Measurements from ENCODE around the gene SHISA4.
A peak's percentile ranks its signal among the peaks of the same experiment; 100 is the strongest.

Gene SHISA4

GRCh38 chr1:201918343-201918742 lies 29.6 kb downstream of the SHISA4 start:
- H3K4me1 ChIP-seq (ENCODE audit: control insufficient read depth in 5 of 5, insufficient read depth in 5 of 5, low read length in 5 of 5): peaks cover 11 to 43% (median 36%) of the 10 kb centered on the region in 5 donors
- no peaks in the 10 kb centered on the region for H3K9me3 ChIP-seq (ENCODE audit: control insufficient read depth in 5 of 5, low read length in 5 of 5)
- no peaks in the 10 kb centered on the region for H3K27me3 ChIP-seq (ENCODE audit: control insufficient read depth in 5 of 5, insufficient read depth in 4 of 5, low read length in 5 of 5)
- H3K36me3 ChIP-seq (ENCODE audit: control insufficient read depth in 5 of 5, insufficient read depth in 5 of 5, low read length in 5 of 5): no peaks in the 10 kb centered on the region
- no peak overlapping the region for H3K4me3 ChIP-seq (ENCODE audit: low read depth in 1 of 5, low read length in 5 of 5)
- peak overlapping the region in 1 of 5 donors; percentile 21 for H3K9ac ChIP-seq (ENCODE audit: low read length in 5 of 5)
- no peak overlapping the region for H3K27ac ChIP-seq (ENCODE audit: low read depth, low read length)

DNA sequence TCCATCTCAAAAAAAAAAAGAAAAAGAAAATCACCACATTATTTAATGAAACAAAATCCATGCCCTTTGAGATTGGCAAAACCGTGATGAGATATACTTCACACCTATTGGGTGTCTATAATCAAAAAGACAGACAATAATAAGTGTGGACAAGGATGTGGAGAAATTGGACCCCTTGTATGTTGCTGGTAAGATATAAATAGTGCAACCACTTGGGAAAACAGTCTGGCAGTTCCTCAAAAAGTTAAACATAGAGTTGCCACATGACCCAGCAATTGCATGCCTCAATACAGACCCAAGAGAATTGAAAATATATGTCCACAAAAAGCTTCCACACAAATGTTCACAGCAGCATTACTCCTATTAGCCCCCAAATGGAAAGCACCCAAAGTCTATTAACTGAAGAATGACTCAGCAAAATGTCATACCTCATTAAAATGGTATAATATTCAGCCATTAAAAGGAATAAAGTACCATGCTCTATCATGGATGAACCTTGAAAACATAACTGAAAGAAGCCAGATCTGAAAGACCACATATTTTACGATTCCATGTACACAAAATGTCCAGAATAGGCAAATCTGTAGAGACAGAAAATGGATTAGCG lies 33.4 kb downstream of the SHISA4 start:
- Histone ChIP-seq H3K4me1 (ENCODE audit: control insufficient read depth in 5 of 5, insufficient read depth in 5 of 5, low read length in 5 of 5) (peaks cover 7 to 27% (median 21%) of the 10 kb centered on the region in 5 donors), H3K27me3 (ENCODE audit: control insufficient read depth in 5 of 5, insufficient read depth in 4 of 5, low read length in 5 of 5) (no peaks in the 10 kb centered on the region), H3K9me3 (ENCODE audit: control insufficient read depth in 5 of 5, low read length in 5 of 5) (no peaks in the 10 kb centered on the region), H3K36me3 (ENCODE audit: control insufficient read depth in 5 of 5, insufficient read depth in 5 of 5, low read length in 5 of 5) (no peaks in the 10 kb centered on the region), H3K27ac (ENCODE audit: low read depth, low read length) (no peak overlapping the region), H3K4me3 (ENCODE audit: low read depth in 1 of 5, low read length in 5 of 5) (no peak overlapping the region), H3K9ac (ENCODE audit: low read length in 5 of 5) (no peak overlapping the region)

DNA sequence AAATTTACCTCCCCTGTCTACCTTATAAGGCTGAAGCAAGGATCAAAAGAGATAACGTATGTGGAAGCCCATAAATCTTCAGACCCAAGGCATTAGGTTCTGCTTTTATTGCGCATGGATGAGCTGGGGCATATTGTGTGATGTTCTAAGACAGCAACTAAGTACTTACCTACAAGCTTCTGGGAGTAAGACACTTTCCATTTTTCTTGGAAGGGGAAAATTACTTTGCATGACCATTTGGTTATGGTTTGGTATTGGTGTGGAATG lies 36.5 kb downstream of the SHISA4 start:
- no peaks in the 10 kb centered on the region for H3K36me3 ChIP-seq (ENCODE audit: control insufficient read depth in 5 of 5, insufficient read depth in 5 of 5, low read length in 5 of 5)
- no peak overlapping the region for H3K9ac ChIP-seq (ENCODE audit: low read length in 5 of 5)
- H3K27me3 ChIP-seq (ENCODE audit: control insufficient read depth in 5 of 5, insufficient read depth in 4 of 5, low read length in 5 of 5): no peaks in the 10 kb centered on the region
- H3K9me3 ChIP-seq (ENCODE audit: control insufficient read depth in 5 of 5, low read length in 5 of 5): no peaks in the 10 kb centered on the region
- H3K4me1 ChIP-seq (ENCODE audit: control insufficient read depth in 5 of 5, insufficient read depth in 5 of 5, low read length in 5 of 5): peaks cover 0 to 11% (median 6%) of the 10 kb centered on the region in 5 donors
- no peak overlapping the region for H3K4me3 ChIP-seq (ENCODE audit: low read depth in 1 of 5, low read length in 5 of 5)
- no peak overlapping the region for H3K27ac ChIP-seq (ENCODE audit: low read depth, low read length)

- peaks cover 0 to 3% (median 0%) of the 10 kb centered on the region in 5 donors for H3K36me3 ChIP-seq (ENCODE audit: control insufficient read depth in 5 of 5, insufficient read depth in 5 of 5, low read length in 5 of 5)
- H3K4me3 ChIP-seq (ENCODE audit: low read depth in 1 of 5, low read length in 5 of 5): no peak overlapping the region
- H3K27ac ChIP-seq (ENCODE audit: low read depth, low read length): no peak overlapping the region
- peaks cover 0 to 11% (median 6%) of the 10 kb centered on the region in 5 donors for H3K4me1 ChIP-seq (ENCODE audit: control insufficient read depth in 5 of 5, insufficient read depth in 5 of 5, low read length in 5 of 5)
- no peaks in the 10 kb centered on the region for H3K9me3 ChIP-seq (ENCODE audit: control insufficient read depth in 5 of 5, low read length in 5 of 5)
- H3K27me3 ChIP-seq (ENCODE audit: control insufficient read depth in 5 of 5, insufficient read depth in 4 of 5, low read length in 5 of 5): no peaks in the 10 kb centered on the region
- no peak overlapping the region for H3K9ac ChIP-seq (ENCODE audit: low read length in 5 of 5)
These were observed 37.4 kb downstream of the SHISA4 start for GRCh38 chr1:201925981-201926645.

GRCh38 chr1:201928266-201928665 lies 39.6 kb downstream of the SHISA4 start:
- Histone ChIP-seq H3K9me3 (ENCODE audit: control insufficient read depth in 5 of 5, low read length in 5 of 5) (no peaks in the 10 kb centered on the region), H3K4me1 (ENCODE audit: control insufficient read depth in 5 of 5, insufficient read depth in 5 of 5, low read length in 5 of 5) (peaks cover 0 to 11% (median 6%) of the 10 kb centered on the region in 5 donors), H3K36me3 (ENCODE audit: control insufficient read depth in 5 of 5, insufficient read depth in 5 of 5, low read length in 5 of 5) (peaks cover 0 to 3% (median 0%) of the 10 kb centered on the region in 5 donors), H3K27ac (ENCODE audit: low read depth, low read length) (no peak overlapping the region), H3K4me3 (ENCODE audit: low read depth in 1 of 5, low read length in 5 of 5) (no peak overlapping the region), H3K9ac (ENCODE audit: low read length in 5 of 5) (no peak overlapping the region), H3K27me3 (ENCODE audit: control insufficient read depth in 5 of 5, insufficient read depth in 4 of 5, low read length in 5 of 5) (no peaks in the 10 kb centered on the region)

DNA sequence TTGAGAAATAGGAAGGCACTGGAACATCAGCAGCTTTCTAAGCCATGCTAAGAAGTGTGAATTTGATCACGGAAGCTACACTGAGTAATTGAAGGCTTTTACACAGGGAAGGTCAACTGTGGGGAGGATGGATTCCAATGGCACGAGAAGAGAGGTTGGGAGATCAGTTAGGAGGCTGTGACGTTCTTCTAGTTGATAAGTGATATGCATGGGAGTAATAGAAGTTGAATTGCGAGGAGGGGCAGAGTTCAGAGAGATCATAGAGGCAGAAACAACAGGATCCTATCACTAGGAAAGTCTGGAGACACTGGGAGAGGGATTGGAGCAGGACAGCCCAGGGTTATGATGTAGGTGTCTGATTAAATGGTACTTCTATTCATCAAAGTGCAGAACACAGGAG lies 41.4 kb downstream of the SHISA4 start:
- Histone ChIP-seq H3K27ac (ENCODE audit: low read depth, low read length) (no peak overlapping the region), H3K27me3 (ENCODE audit: control insufficient read depth in 5 of 5, insufficient read depth in 4 of 5, low read length in 5 of 5) (peaks cover 0 to 3% (median 0%) of the 10 kb centered on the region in 5 donors), H3K4me1 (ENCODE audit: control insufficient read depth in 5 of 5, insufficient read depth in 5 of 5, low read length in 5 of 5) (peaks cover 0 to 9% (median 6%) of the 10 kb centered on the region in 5 donors), H3K9me3 (ENCODE audit: control insufficient read depth in 5 of 5, low read length in 5 of 5) (no peaks in the 10 kb centered on the region), H3K4me3 (ENCODE audit: low read depth in 1 of 5, low read length in 5 of 5) (no peak overlapping the region), H3K9ac (ENCODE audit: low read length in 5 of 5) (no peak overlapping the region), H3K36me3 (ENCODE audit: control insufficient read depth in 5 of 5, insufficient read depth in 5 of 5, low read length in 5 of 5) (peaks cover 0 to 3% (median 0%) of the 10 kb centered on the region in 5 donors)

DNA sequence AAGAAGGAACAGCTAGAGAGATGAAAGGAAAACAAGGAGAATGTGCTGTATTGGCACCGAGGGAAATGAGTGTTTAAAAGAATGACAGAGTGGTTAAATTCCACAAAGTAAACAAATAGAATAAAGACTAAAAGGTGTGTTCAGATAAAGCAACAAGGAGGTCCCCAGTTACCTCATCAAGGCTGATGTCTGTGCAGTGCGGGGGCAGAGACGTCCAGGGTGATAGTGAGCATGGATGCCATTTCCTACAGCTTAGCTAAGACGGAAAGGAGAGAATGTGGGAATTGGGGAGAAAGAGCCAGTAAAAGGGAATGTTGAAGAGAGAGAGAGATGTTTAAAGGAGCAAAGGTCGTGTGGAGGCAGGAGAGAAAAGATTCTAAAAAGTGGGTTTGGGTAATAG lies 42.1 kb downstream of the SHISA4 start:
- Histone ChIP-seq H3K9ac (ENCODE audit: low read length in 5 of 5) (no peak overlapping the region), H3K27ac (ENCODE audit: low read depth, low read length) (no peak overlapping the region), H3K27me3 (ENCODE audit: control insufficient read depth in 5 of 5, insufficient read depth in 4 of 5, low read length in 5 of 5) (peaks cover 0 to 3% (median 0%) of the 10 kb centered on the region in 5 donors), H3K9me3 (ENCODE audit: control insufficient read depth in 5 of 5, low read length in 5 of 5) (no peaks in the 10 kb centered on the region), H3K4me1 (ENCODE audit: control insufficient read depth in 5 of 5, insufficient read depth in 5 of 5, low read length in 5 of 5) (peaks cover 0 to 6% (median 5%) of the 10 kb centered on the region in 5 donors), H3K36me3 (ENCODE audit: control insufficient read depth in 5 of 5, insufficient read depth in 5 of 5, low read length in 5 of 5) (peaks cover 0 to 3% (median 0%) of the 10 kb centered on the region in 5 donors), H3K4me3 (ENCODE audit: low read depth in 1 of 5, low read length in 5 of 5) (no peak overlapping the region)

- Histone ChIP-seq H3K27ac (ENCODE audit: low read depth, low read length) (no peak overlapping the region), H3K4me3 (ENCODE audit: low read depth in 1 of 5, low read length in 5 of 5) (no peak overlapping the region)
These were observed 45.2 kb downstream of the SHISA4 start for GRCh38 chr1:201933840-201934430.

DNA sequence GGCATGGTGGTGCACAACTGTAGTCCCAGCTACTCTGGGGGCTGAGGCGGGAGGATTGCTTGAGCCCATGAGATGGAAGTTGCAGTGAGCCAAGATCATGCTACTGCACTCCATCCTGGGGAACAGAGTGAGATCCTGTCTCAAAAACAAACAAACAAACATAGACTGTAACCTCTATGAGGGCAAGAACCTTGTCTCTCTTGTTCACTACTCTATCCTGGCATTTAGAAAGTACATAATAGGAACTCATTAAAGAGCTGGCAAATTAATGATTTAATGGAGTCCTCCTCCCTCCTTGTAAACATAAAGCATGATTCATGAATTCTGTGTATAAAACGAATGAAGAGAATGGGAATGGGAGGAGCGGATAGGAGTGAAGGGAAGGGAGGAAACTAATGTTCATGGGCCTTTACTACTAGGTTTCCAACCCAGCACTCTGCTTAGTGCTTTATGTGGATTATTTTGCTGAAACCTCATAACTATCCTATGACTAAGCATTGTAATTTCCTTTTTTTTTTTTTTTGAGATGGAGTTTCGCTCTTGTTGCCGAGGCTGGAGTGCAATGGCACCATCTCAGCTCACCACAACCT lies 49.0 kb downstream of the SHISA4 start:
- Histone ChIP-seq H3K4me1 (ENCODE audit: control insufficient read depth in 5 of 5, insufficient read depth in 5 of 5, low read length in 5 of 5) (peaks cover 0 to 28% (median 19%) of the 10 kb centered on the region in 5 donors), H3K9ac (ENCODE audit: low read length in 5 of 5) (no peak overlapping the region), H3K36me3 (ENCODE audit: control insufficient read depth in 5 of 5, insufficient read depth in 5 of 5, low read length in 5 of 5) (no peaks in the 10 kb centered on the region), H3K4me3 (ENCODE audit: low read depth in 1 of 5, low read length in 5 of 5) (no peak overlapping the region), H3K9me3 (ENCODE audit: control insufficient read depth in 5 of 5, low read length in 5 of 5) (no peaks in the 10 kb centered on the region), H3K27ac (ENCODE audit: low read depth, low read length) (no peak overlapping the region), H3K27me3 (ENCODE audit: control insufficient read depth in 5 of 5, insufficient read depth in 4 of 5, low read length in 5 of 5) (peaks cover 0 to 5% (median 0%) of the 10 kb centered on the region in 5 donors)

More at GRCh38 chr1:201933840-201934430, 45.2 kb downstream of the SHISA4 start:
- no peak overlapping the region for H3K9ac ChIP-seq (ENCODE audit: low read length in 5 of 5)
- H3K27me3 ChIP-seq (ENCODE audit: control insufficient read depth in 5 of 5, insufficient read depth in 4 of 5, low read length in 5 of 5): peaks cover 0 to 3% (median 0%) of the 10 kb centered on the region in 5 donors
- no peaks in the 10 kb centered on the region for H3K9me3 ChIP-seq (ENCODE audit: control insufficient read depth in 5 of 5, low read length in 5 of 5)
- peaks cover 0 to 3% (median 0%) of the 10 kb centered on the region in 5 donors for H3K36me3 ChIP-seq (ENCODE audit: control insufficient read depth in 5 of 5, insufficient read depth in 5 of 5, low read length in 5 of 5)
- H3K4me1 ChIP-seq (ENCODE audit: control insufficient read depth in 5 of 5, insufficient read depth in 5 of 5, low read length in 5 of 5): peaks cover 0 to 13% (median 6%) of the 10 kb centered on the region in 5 donors

Measured in subcutaneous abdominal adipose tissue (tissue), 5 donors.